ENCODE data around the gene RIF1.

Gene RIF1

GRCh38 chr2:151481744-151482143, 72.0 kb downstream of the RIF1 start:
- Histone ChIP-seq H3K27me3 (ENCODE audit: control insufficient read depth, low read length) (no peaks in the 10 kb centered on the region), H3K4me1 (ENCODE audit: control insufficient read depth, low read length) (peaks cover 25% of the 10 kb centered on the region), H4K20me1 (ENCODE audit: control insufficient read depth, insufficient read depth, low read depth, low read length) (0 out of 2 replicates have a peak, but pooled peaks cover 5% of the 10 kb centered on the region), H3K79me2 (ENCODE audit: control insufficient read depth, low read length) (no peaks in the 10 kb centered on the region), H3K36me3 (ENCODE audit: control insufficient read depth, low read length) (peaks cover 81% of the 10 kb centered on the region), H3F3A (ENCODE audit: control insufficient read depth, insufficient read depth) (no peaks in the 10 kb centered on the region), H3K27ac (ENCODE audit: low read depth, low read length) (no peak overlapping the region), H3K4me2 (ENCODE audit: low read length) (no peak overlapping the region), H3K4me3 (ENCODE audit: low read length) (no peak overlapping the region), H3K9me2 (replicated peaks; ENCODE audit: control insufficient read depth, low read length) (no peaks in the 10 kb centered on the region), H3K9me3 (ENCODE audit: control insufficient read depth, insufficient read depth, low read length) (no peaks in the 10 kb centered on the region)
- TF ChIP-seq CTCF (IDR thresholded peaks at IDR 0.05; ENCODE audit: low read depth, low read length, poor library complexity, severe bottlenecking), result no peak
- no peak for TF ChIP-seq EZH2phosphoT487 (IDR thresholded peaks at IDR 0.05; ENCODE audit: borderline replicate concordance, low read length)

GRCh38 chr2:151482171-151482725, 72.5 kb downstream of the RIF1 start:
- peaks cover 76% of the 10 kb centered on the region for H3K36me3 ChIP-seq (ENCODE audit: control insufficient read depth, low read length)
- no peak overlapping the region for H3K27ac ChIP-seq (ENCODE audit: low read depth, low read length)
- no peaks in the 10 kb centered on the region for H3F3A ChIP-seq (ENCODE audit: control insufficient read depth, insufficient read depth)
- no peak overlapping the region for H3K4me3 ChIP-seq (ENCODE audit: low read length)
- H3K9me3 ChIP-seq (ENCODE audit: control insufficient read depth, insufficient read depth, low read length), result no peaks in the 10 kb centered on the region
- 0 out of 2 replicates have a peak, but pooled peaks cover 5% of the 10 kb centered on the region for H4K20me1 ChIP-seq (ENCODE audit: control insufficient read depth, insufficient read depth, low read depth, low read length)
- no peaks in the 10 kb centered on the region for H3K27me3 ChIP-seq (ENCODE audit: control insufficient read depth, low read length)
- peaks cover 25% of the 10 kb centered on the region for H3K4me1 ChIP-seq (ENCODE audit: control insufficient read depth, low read length)
- no peaks in the 10 kb centered on the region for H3K9me2 ChIP-seq (replicated peaks; ENCODE audit: control insufficient read depth, low read length)
- no peaks in the 10 kb centered on the region for H3K79me2 ChIP-seq (ENCODE audit: control insufficient read depth, low read length)
- no peak overlapping the region for H3K4me2 ChIP-seq (ENCODE audit: low read length)
- TF ChIP-seq EZH2phosphoT487 (IDR thresholded peaks at IDR 0.05; ENCODE audit: borderline replicate concordance, low read length), result no peak
- no peak for TF ChIP-seq CTCF (IDR thresholded peaks at IDR 0.05; ENCODE audit: low read depth, low read length, poor library complexity, severe bottlenecking)

- TF ChIP-seq EZH2phosphoT487 (IDR thresholded peaks at IDR 0.05; ENCODE audit: borderline replicate concordance, low read length) (no peak), CTCF (IDR thresholded peaks at IDR 0.05; ENCODE audit: low read depth, low read length, poor library complexity, severe bottlenecking) (no peak)
- no peak overlapping the region for H3K4me2 ChIP-seq (ENCODE audit: low read length)
- no peaks in the 10 kb centered on the region for H3K9me2 ChIP-seq (replicated peaks; ENCODE audit: control insufficient read depth, low read length)
- no peak overlapping the region for H3K4me3 ChIP-seq (ENCODE audit: low read length)
- H3K36me3 ChIP-seq (ENCODE audit: control insufficient read depth, low read length), result peaks cover 65% of the 10 kb centered on the region
- H3K79me2 ChIP-seq (ENCODE audit: control insufficient read depth, low read length), result no peaks in the 10 kb centered on the region
- no peaks in the 10 kb centered on the region for H3K9me3 ChIP-seq (ENCODE audit: control insufficient read depth, insufficient read depth, low read length)
- H4K20me1 ChIP-seq (ENCODE audit: control insufficient read depth, insufficient read depth, low read depth, low read length), result 0 out of 2 replicates have a peak, but pooled peaks cover 5% of the 10 kb centered on the region
- H3K27me3 ChIP-seq (ENCODE audit: control insufficient read depth, low read length), result no peaks in the 10 kb centered on the region
- peaks cover 25% of the 10 kb centered on the region for H3K4me1 ChIP-seq (ENCODE audit: control insufficient read depth, low read length)
- H3F3A ChIP-seq (ENCODE audit: control insufficient read depth, insufficient read depth), result no peaks in the 10 kb centered on the region
- H3K27ac ChIP-seq (ENCODE audit: low read depth, low read length), result no peak overlapping the region
These were observed 73.8 kb downstream of the RIF1 start for GRCh38 chr2:151483546-151483945.
